Spleen (tissue), 7 donors: ENCODE results near the gene GABBR2.

Experiments used
- POLR2A ChIP-seq, 3 donors: fragments of 450-650 bp; IDR thresholded peaks; one replicate each; pipeline ENCODE4 v1.5.1; 2017; ENCODE audit warnings: antibody characterized with exemption in 3 of 3, mild to moderate bottlenecking in 1 of 3
- TF ChIP-seq, protein P1 (sequence below), 11 experiments: fragments of 200-600 bp in 7 of 11; fragments of 450-650 bp in 4 of 11; sonication (generic) in 4 of 11; IDR thresholded peaks in 8 of 11; conservative IDR thresholded peaks in 3 of 11; 1 replicate in 7 of 11; 2 replicates in 4 of 11; pipeline versions ENCODE4 v1.4.0 to v1.8.0; 2016 to 2021; ENCODE audit warnings: antibody characterized with exemption in 11 of 11, inconsistent platforms in 4 of 11, mild to moderate bottlenecking in 1 of 11
- donor health status: DM: no; HTN: no; CAD: no; lungs with moderate emphysema.
- donor health status: DM: no; HTN: no; CAD: no.
- donor health status: DM: no; HTN: no; CAD: no.

DNA sequence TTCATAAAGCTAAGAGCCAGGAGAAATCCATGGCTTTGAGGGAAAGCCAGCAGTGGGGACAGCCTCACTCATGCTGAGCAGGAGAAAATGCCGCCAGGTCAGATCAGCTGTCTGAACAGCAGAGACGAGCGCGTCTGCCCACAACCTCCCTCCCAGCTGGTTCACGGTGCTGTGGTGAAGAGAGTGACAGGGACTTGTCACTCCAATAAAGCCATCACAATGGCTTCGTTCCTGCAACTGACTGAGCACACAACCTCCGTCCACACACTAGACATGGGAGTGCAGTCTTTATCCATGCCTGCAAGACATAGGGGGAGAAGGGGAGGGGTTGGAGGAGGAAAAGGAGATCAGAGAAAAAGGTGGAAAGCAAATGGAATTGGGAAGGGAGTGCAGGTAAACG lies 206.9 kb downstream of the GABBR2 start:
- TF ChIP-seq, protein P1, sequence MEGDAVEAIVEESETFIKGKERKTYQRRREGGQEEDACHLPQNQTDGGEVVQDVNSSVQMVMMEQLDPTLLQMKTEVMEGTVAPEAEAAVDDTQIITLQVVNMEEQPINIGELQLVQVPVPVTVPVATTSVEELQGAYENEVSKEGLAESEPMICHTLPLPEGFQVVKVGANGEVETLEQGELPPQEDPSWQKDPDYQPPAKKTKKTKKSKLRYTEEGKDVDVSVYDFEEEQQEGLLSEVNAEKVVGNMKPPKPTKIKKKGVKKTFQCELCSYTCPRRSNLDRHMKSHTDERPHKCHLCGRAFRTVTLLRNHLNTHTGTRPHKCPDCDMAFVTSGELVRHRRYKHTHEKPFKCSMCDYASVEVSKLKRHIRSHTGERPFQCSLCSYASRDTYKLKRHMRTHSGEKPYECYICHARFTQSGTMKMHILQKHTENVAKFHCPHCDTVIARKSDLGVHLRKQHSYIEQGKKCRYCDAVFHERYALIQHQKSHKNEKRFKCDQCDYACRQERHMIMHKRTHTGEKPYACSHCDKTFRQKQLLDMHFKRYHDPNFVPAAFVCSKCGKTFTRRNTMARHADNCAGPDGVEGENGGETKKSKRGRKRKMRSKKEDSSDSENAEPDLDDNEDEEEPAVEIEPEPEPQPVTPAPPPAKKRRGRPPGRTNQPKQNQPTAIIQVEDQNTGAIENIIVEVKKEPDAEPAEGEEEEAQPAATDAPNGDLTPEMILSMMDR (IDR thresholded peaks at IDR 0.05 in 8 of 11, conservative IDR thresholded peaks at IDR 0.05 in 3 of 11): no peak
- no peak for TF ChIP-seq POLR2A (IDR thresholded peaks at IDR 0.05)
